ENCODE data around the gene CDC42EP4.

Gene CDC42EP4

GRCh38 chr17:73351764-73352163, 40.0 kb upstream of the CDC42EP4 start:
- DNase-seq (no peak), ATAC-seq (ENCODE audit: insufficient read depth, low read depth) (no peak)
- Histone ChIP-seq H3K79me2 (ENCODE audit: insufficient read depth, low read length) (no peaks in the 10 kb centered on the region), H3K27me3 (ENCODE audit: insufficient read depth, low read length, poor library complexity) (no peaks in the 10 kb centered on the region), H3K9ac (ENCODE audit: low read depth, low read length) (no peak overlapping the region), H4K20me1 (ENCODE audit: insufficient read depth, low read length) (no peaks in the 10 kb centered on the region), H2AFZ (ENCODE audit: low read depth, low read length) (no peak overlapping the region), H3K4me3 (ENCODE audit: low read depth in 1 of 2, low read length in 2 of 2) (no peak overlapping the region), H3K27ac (ENCODE audit: low read length) (no peak overlapping the region), H3K9me3 (ENCODE audit: insufficient read depth, low read length, severe bottlenecking) (no peaks in the 10 kb centered on the region), H3K36me3 (ENCODE audit: insufficient read depth, low read length) (no peaks in the 10 kb centered on the region), H3K4me2 (ENCODE audit: insufficient read depth, low read length) (no peak overlapping the region), H3K4me1 (ENCODE audit: insufficient read depth, low read length) (no peaks in the 10 kb centered on the region)
- no peak for TF ChIP-seq EZH2 (IDR thresholded peaks at IDR 0.05; ENCODE audit: borderline replicate concordance, low read depth, low read length, severe bottlenecking)
- TF ChIP-seq, protein P1, sequence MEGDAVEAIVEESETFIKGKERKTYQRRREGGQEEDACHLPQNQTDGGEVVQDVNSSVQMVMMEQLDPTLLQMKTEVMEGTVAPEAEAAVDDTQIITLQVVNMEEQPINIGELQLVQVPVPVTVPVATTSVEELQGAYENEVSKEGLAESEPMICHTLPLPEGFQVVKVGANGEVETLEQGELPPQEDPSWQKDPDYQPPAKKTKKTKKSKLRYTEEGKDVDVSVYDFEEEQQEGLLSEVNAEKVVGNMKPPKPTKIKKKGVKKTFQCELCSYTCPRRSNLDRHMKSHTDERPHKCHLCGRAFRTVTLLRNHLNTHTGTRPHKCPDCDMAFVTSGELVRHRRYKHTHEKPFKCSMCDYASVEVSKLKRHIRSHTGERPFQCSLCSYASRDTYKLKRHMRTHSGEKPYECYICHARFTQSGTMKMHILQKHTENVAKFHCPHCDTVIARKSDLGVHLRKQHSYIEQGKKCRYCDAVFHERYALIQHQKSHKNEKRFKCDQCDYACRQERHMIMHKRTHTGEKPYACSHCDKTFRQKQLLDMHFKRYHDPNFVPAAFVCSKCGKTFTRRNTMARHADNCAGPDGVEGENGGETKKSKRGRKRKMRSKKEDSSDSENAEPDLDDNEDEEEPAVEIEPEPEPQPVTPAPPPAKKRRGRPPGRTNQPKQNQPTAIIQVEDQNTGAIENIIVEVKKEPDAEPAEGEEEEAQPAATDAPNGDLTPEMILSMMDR (IDR thresholded peaks at IDR 0.05; ENCODE audit: borderline replicate concordance, extremely low read depth, low read length, poor library complexity, severe bottlenecking) = no peak

GRCh38 chr17:73350864-73351263, 39.1 kb upstream of the CDC42EP4 start:
- Histone ChIP-seq H2AFZ (ENCODE audit: low read depth, low read length) (no peak overlapping the region), H3K4me3 (ENCODE audit: low read depth in 1 of 2, low read length in 2 of 2) (no peak overlapping the region), H3K9me3 (ENCODE audit: insufficient read depth, low read length, severe bottlenecking) (no peaks in the 10 kb centered on the region), H3K27ac (ENCODE audit: low read length) (no peak overlapping the region), H3K79me2 (ENCODE audit: insufficient read depth, low read length) (no peaks in the 10 kb centered on the region), H3K4me2 (ENCODE audit: insufficient read depth, low read length) (no peak overlapping the region), H3K4me1 (ENCODE audit: insufficient read depth, low read length) (no peaks in the 10 kb centered on the region), H3K27me3 (ENCODE audit: insufficient read depth, low read length, poor library complexity) (no peaks in the 10 kb centered on the region), H3K36me3 (ENCODE audit: insufficient read depth, low read length) (no peaks in the 10 kb centered on the region), H3K9ac (ENCODE audit: low read depth, low read length) (no peak overlapping the region), H4K20me1 (ENCODE audit: insufficient read depth, low read length) (no peaks in the 10 kb centered on the region)
- no peak for TF ChIP-seq EZH2 (IDR thresholded peaks at IDR 0.05; ENCODE audit: borderline replicate concordance, low read depth, low read length, severe bottlenecking)
- ATAC-seq (ENCODE audit: insufficient read depth, low read depth) = no peak
- DNase-seq = no peak

DNA sequence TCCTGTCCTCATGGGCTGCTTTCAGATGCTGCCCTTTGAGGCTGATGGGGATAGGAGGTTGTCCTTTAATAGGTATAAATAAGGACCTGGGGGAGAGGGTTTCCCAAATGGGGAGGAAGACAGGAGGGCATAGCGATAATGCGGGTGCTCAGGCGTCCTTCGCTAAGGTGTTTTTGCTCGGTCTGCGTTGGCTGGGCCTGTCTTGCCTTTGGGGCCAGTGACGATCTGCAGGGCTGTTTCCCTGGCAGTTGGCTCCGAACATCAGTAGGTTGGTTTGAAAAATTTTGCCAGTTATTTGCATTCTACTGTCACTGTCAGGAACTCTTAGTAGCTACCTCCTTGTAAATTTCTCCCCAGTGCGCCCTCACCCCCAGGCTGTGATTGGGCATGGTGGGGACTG, 37.8 kb upstream of the CDC42EP4 start:
- H3K4me2 ChIP-seq (ENCODE audit: insufficient read depth, low read length) = no peak overlapping the region
- no peaks in the 10 kb centered on the region for H4K20me1 ChIP-seq (ENCODE audit: insufficient read depth, low read length)
- ATAC-seq (ENCODE audit: insufficient read depth, low read depth) (no peak), DNase-seq (no peak)
- H3K36me3 ChIP-seq (ENCODE audit: insufficient read depth, low read length) = no peaks in the 10 kb centered on the region
- no peak overlapping the region for H3K4me3 ChIP-seq (ENCODE audit: low read depth in 1 of 2, low read length in 2 of 2)
- no peak overlapping the region for H2AFZ ChIP-seq (ENCODE audit: low read depth, low read length)
- H3K4me1 ChIP-seq (ENCODE audit: insufficient read depth, low read length) = no peaks in the 10 kb centered on the region
- H3K9me3 ChIP-seq (ENCODE audit: insufficient read depth, low read length, severe bottlenecking) = no peaks in the 10 kb centered on the region
- no peaks in the 10 kb centered on the region for H3K27me3 ChIP-seq (ENCODE audit: insufficient read depth, low read length, poor library complexity)
- H3K79me2 ChIP-seq (ENCODE audit: insufficient read depth, low read length) = no peaks in the 10 kb centered on the region
- no peak overlapping the region for H3K27ac ChIP-seq (ENCODE audit: low read length)
- TF ChIP-seq, protein P1 (IDR thresholded peaks at IDR 0.05; ENCODE audit: borderline replicate concordance, extremely low read depth, low read length, poor library complexity, severe bottlenecking) = no peak
- TF ChIP-seq EZH2 (IDR thresholded peaks at IDR 0.05; ENCODE audit: borderline replicate concordance, low read depth, low read length, severe bottlenecking) = no peak
- H3K9ac ChIP-seq (ENCODE audit: low read depth, low read length) = no peak overlapping the region

DNA sequence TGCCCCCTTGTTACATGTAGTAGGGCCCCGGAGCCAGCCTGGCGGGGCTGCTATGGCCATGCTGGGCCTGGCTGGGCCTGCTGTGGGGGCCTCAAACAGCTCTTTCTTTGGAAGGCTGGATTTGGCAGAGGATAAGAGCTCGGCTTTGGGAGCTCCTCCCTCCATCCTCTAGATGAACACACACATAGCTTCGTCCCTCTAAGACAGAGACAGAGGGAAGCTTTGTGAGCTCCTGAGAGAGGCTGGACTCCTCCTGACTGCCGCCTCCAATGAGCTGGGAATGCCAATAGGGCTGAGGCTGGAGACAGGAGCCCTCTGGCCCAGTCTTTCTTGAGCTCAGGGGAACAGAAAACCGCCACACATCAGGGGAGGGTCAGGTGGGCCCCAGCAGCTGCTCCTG, 37.3 kb upstream of the CDC42EP4 start:
- Histone ChIP-seq H3K79me2 (ENCODE audit: insufficient read depth, low read length) (no peaks in the 10 kb centered on the region), H2AFZ (ENCODE audit: low read depth, low read length) (no peak overlapping the region), H3K27ac (ENCODE audit: low read length) (no peak overlapping the region), H3K27me3 (ENCODE audit: insufficient read depth, low read length, poor library complexity) (no peaks in the 10 kb centered on the region), H3K4me2 (ENCODE audit: insufficient read depth, low read length) (no peak overlapping the region), H4K20me1 (ENCODE audit: insufficient read depth, low read length) (no peaks in the 10 kb centered on the region), H3K4me1 (ENCODE audit: insufficient read depth, low read length) (no peaks in the 10 kb centered on the region), H3K4me3 (ENCODE audit: low read depth in 1 of 2, low read length in 2 of 2) (no peak overlapping the region), H3K9me3 (ENCODE audit: insufficient read depth, low read length, severe bottlenecking) (no peaks in the 10 kb centered on the region), H3K9ac (ENCODE audit: low read depth, low read length) (no peak overlapping the region), H3K36me3 (ENCODE audit: insufficient read depth, low read length) (no peaks in the 10 kb centered on the region)
- TF ChIP-seq, protein P1 (IDR thresholded peaks at IDR 0.05; ENCODE audit: borderline replicate concordance, extremely low read depth, low read length, poor library complexity, severe bottlenecking) = no peak
- TF ChIP-seq EZH2 (IDR thresholded peaks at IDR 0.05; ENCODE audit: borderline replicate concordance, low read depth, low read length, severe bottlenecking) = no peak
- no peak for ATAC-seq (ENCODE audit: insufficient read depth, low read depth)
- no peak for DNase-seq

Data from DND-41 (cell line).